Osteoblast (primary cell): Measurements from ENCODE around the gene SPACA4. TPM values are rescaled to one million over a fixed set of nuclear protein-coding genes. Genes with fewer than 3 reads are reported as not detected.

Source experiments
- DNase-seq: peaks from one replicate; pipeline ENCODE4 v3.0.0; 2011; ENCODE audit warnings: low spot score, mixed read lengths; ENCODE audit not compliant: insufficient read length; ENCODE audit errors: missing footprints
- H2AFZ ChIP-seq: 2 replicates; pipeline ENCODE4 v1.6.0; 2011; ENCODE audit warnings: mild to moderate bottlenecking, low read length
- H3K27ac ChIP-seq: 2 replicates; pipeline ENCODE4 v1.5.1; 2011; ENCODE audit warnings: mild to moderate bottlenecking, low read depth, low read length, moderate library complexity
- H3K27me3 ChIP-seq: 2 replicates; pipeline ENCODE4 v1.6.0; 2012; ENCODE audit warnings: mild to moderate bottlenecking, control low read depth, inconsistent platforms, low read length, moderate library complexity; ENCODE audit not compliant: insufficient read depth
- H3K36me3 ChIP-seq: 2 replicates; pipeline ENCODE4 v1.5.1; 2011; ENCODE audit warnings: mild to moderate bottlenecking, low read length, control low read depth, moderate library complexity; ENCODE audit not compliant: insufficient read depth
- H3K4me1 ChIP-seq: 2 replicates; pipeline ENCODE4 v1.5.1; 2011; ENCODE audit warnings: mild to moderate bottlenecking, low read length, control low read depth, moderate library complexity; ENCODE audit not compliant: insufficient read depth
- H3K4me2 ChIP-seq: 2 replicates; pipeline ENCODE4 v1.6.0; 2011; ENCODE audit warnings: mild to moderate bottlenecking, low read length; ENCODE audit not compliant: insufficient read depth
- H3K4me3 ChIP-seq: fragments of 200-600 bp; sonication (generic); 3 replicates; pipeline ENCODE4 v1.5.1; 2012; ENCODE audit warnings: mild to moderate bottlenecking, low read length, inconsistent platforms; ENCODE audit not compliant: insufficient read depth
- H3K79me2 ChIP-seq: 2 replicates; pipeline ENCODE4 v1.6.0; 2012; ENCODE audit warnings: mild to moderate bottlenecking, low read length, control low read depth, inconsistent platforms; ENCODE audit not compliant: insufficient read depth
- H3K9me3 ChIP-seq: 2 replicates; pipeline ENCODE4 v1.5.1; 2011; ENCODE audit warnings: low read depth, low read length, control low read depth
- H4K20me1 ChIP-seq: 2 replicates; pipeline ENCODE4 v1.6.0; 2012; ENCODE audit warnings: mild to moderate bottlenecking, low read length, control low read depth; ENCODE audit not compliant: insufficient read depth
- total RNA-seq: library from RNA; depleted of rRNA; stranded (reverse); fragments of >200 nt; gene quantifications from 2 replicates; pipeline ENCODE4 v1.2.3, GENCODE V29; 2012
- TF ChIP-seq, protein P1 (sequence below): IDR thresholded peaks from 2 replicates; pipeline ENCODE4 v1.5.1; 2011; ENCODE audit warnings: mild to moderate bottlenecking, low read depth, low read length, moderate library complexity; ENCODE audit errors: extremely low read depth

The SPACA4 gene
- total RNA-seq, 1 donor = not detected

GRCh38 chr19:48644839-48645619, 38.5 kb downstream of the SPACA4 start:
- Histone ChIP-seq H3K36me3 (no peaks in the 10 kb centered on the region), H3K9me3 (no peaks in the 10 kb centered on the region), H2AFZ (no peak overlapping the region), H3K79me2 (no peaks in the 10 kb centered on the region), H3K4me2 (peak overlapping the region; percentile 76), H4K20me1 (no peaks in the 10 kb centered on the region), H3K4me1 (peaks cover 24% of the 10 kb centered on the region), H3K27ac (no peak overlapping the region), H3K27me3 (peaks cover 3% of the 10 kb centered on the region), H3K4me3 (peak overlapping the region; percentile 70)
- DNase-seq = peak; percentile 91
- TF ChIP-seq, protein P1, sequence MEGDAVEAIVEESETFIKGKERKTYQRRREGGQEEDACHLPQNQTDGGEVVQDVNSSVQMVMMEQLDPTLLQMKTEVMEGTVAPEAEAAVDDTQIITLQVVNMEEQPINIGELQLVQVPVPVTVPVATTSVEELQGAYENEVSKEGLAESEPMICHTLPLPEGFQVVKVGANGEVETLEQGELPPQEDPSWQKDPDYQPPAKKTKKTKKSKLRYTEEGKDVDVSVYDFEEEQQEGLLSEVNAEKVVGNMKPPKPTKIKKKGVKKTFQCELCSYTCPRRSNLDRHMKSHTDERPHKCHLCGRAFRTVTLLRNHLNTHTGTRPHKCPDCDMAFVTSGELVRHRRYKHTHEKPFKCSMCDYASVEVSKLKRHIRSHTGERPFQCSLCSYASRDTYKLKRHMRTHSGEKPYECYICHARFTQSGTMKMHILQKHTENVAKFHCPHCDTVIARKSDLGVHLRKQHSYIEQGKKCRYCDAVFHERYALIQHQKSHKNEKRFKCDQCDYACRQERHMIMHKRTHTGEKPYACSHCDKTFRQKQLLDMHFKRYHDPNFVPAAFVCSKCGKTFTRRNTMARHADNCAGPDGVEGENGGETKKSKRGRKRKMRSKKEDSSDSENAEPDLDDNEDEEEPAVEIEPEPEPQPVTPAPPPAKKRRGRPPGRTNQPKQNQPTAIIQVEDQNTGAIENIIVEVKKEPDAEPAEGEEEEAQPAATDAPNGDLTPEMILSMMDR = no peak

DNA sequence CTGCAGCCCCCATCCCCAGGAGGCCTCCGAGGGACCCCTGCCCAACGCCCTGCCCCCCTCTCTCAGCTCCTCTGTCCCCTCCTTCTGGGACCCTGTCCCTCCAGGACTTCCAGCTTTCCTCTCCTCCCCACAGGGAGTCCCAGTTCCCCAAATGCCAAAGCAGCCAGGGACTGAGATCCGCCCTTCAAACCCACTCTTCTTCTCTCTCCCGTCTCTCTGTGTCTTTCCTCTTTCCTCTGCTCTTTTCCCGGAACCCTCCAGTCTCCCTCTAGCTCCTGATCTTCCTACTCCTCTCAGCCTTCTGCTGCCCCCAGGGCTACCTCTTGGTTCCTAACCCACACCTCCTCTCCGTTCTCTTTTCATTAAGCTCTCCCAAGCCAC, 39.1 kb downstream of the SPACA4 start:
- H4K20me1 ChIP-seq = no peaks in the 10 kb centered on the region
- H3K36me3 ChIP-seq = no peaks in the 10 kb centered on the region
- H3K4me2 ChIP-seq = peak overlapping the region; percentile 76
- H3K27ac ChIP-seq = no peak overlapping the region
- TF ChIP-seq, protein P1 = no peak
- H3K4me3 ChIP-seq = peak overlapping the region; percentile 70
- peak overlapping the region; percentile 87 for H2AFZ ChIP-seq
- no peaks in the 10 kb centered on the region for H3K9me3 ChIP-seq
- peak; percentile 74 for DNase-seq
- H3K27me3 ChIP-seq = peaks cover 3% of the 10 kb centered on the region
- peaks cover 24% of the 10 kb centered on the region for H3K4me1 ChIP-seq
- H3K79me2 ChIP-seq = no peaks in the 10 kb centered on the region

GRCh38 chr19:48646001-48646721, 39.6 kb downstream of the SPACA4 start, which contains the start of gene CA11:
TSS of gene CA11 (minus strand) at chr19:48646187. CDS start at chr19:48645632, 555 bp downstream.
- peak; percentile 97 for DNase-seq
- H3K27ac ChIP-seq = no peak within 1 kb of the TSS
- peak within 1 kb of the TSS; percentile 87 for H2AFZ ChIP-seq
- no peaks in the 10 kb centered on the region for H3K36me3 ChIP-seq
- H3K27me3 ChIP-seq = peaks cover 3% of the 10 kb centered on the region
- peak within 1 kb of the TSS; percentile 70 for H3K4me3 ChIP-seq
- peaks cover 24% of the 10 kb centered on the region for H3K4me1 ChIP-seq
- H3K4me2 ChIP-seq = peak within 1 kb of the TSS; percentile 76
- H3K9me3 ChIP-seq = no peaks in the 10 kb centered on the region
- TF ChIP-seq, protein P1 = peak; percentile 66
- H3K79me2 ChIP-seq = no peaks in the 10 kb centered on the region
- H4K20me1 ChIP-seq = no peaks in the 10 kb centered on the region

GRCh38 chr19:48646722-48647216, 40.2 kb downstream of the SPACA4 start:
- TF ChIP-seq, protein P1 = no peak
- H3K4me1 ChIP-seq = peaks cover 24% of the 10 kb centered on the region
- H3K4me2 ChIP-seq = peak overlapping the region; percentile 76
- no peaks in the 10 kb centered on the region for H3K79me2 ChIP-seq
- H3K4me3 ChIP-seq = peak overlapping the region; percentile 70
- H3K9me3 ChIP-seq = no peaks in the 10 kb centered on the region
- peak; percentile 47 for DNase-seq
- H3K36me3 ChIP-seq = no peaks in the 10 kb centered on the region
- peaks cover 3% of the 10 kb centered on the region for H3K27me3 ChIP-seq
- no peak overlapping the region for H3K27ac ChIP-seq
- peak overlapping the region; percentile 87 for H2AFZ ChIP-seq
- H4K20me1 ChIP-seq = no peaks in the 10 kb centered on the region
